Endothelial cell of umbilical vein (primary cell): ENCODE results near the gene GPS1.

ENCODE experiments used
- EZH2 ChIP-seq: IDR thresholded peaks from 2 replicates; pipeline ENCODE4 v1.6.1; 2012; ENCODE audit warnings: borderline replicate concordance, low read depth, mild to moderate bottlenecking, moderate library complexity, low read length, inconsistent platforms; ENCODE audit not compliant: severe bottlenecking
- JUN ChIP-seq: IDR thresholded peaks from 2 replicates; pipeline ENCODE4 v1.6.1; 2011; ENCODE audit warnings: borderline replicate concordance, low read depth; ENCODE audit not compliant: insufficient read length, insufficient read depth
- POLR2A ChIP-seq: IDR thresholded peaks from 2 replicates; pipeline ENCODE4 v1.6.1; 2012; ENCODE audit warnings: low read depth, mild to moderate bottlenecking, control low read depth, low read length
- POLR2AphosphoS5 ChIP-seq: IDR thresholded peaks from 2 replicates; pipeline ENCODE4 v1.6.1; 2012; ENCODE audit warnings: low read depth, mild to moderate bottlenecking, control low read depth, low read length, moderate library complexity; ENCODE audit not compliant: insufficient read depth
- TF ChIP-seq, protein P1 (sequence below), 2 donors: IDR thresholded peaks; 1 replicate in 1 of 2; 2 replicates in 1 of 2; pipeline ENCODE4 v1.5.1; 2011; ENCODE audit warnings: low read length in 2 of 2, mild to moderate bottlenecking in 2 of 2, moderate library complexity in 2 of 2, control low read depth in 1 of 2, inconsistent platforms in 1 of 2, low read depth in 1 of 2; ENCODE audit not compliant: insufficient read depth in 1 of 2; ENCODE audit errors: extremely low read depth in 1 of 2
- TF ChIP-seq, protein P2 (sequence below): IDR thresholded peaks from 2 replicates; pipeline ENCODE4 v1.6.1; 2011; ENCODE audit not compliant: insufficient read depth, insufficient read length

GRCh38 chr17:82098169-82098938, 46.7 kb downstream of the GPS1 start, which contains the start of gene FASN:
- TF ChIP-seq POLR2AphosphoS5: peak; percentile 87
- TF ChIP-seq, protein P1, sequence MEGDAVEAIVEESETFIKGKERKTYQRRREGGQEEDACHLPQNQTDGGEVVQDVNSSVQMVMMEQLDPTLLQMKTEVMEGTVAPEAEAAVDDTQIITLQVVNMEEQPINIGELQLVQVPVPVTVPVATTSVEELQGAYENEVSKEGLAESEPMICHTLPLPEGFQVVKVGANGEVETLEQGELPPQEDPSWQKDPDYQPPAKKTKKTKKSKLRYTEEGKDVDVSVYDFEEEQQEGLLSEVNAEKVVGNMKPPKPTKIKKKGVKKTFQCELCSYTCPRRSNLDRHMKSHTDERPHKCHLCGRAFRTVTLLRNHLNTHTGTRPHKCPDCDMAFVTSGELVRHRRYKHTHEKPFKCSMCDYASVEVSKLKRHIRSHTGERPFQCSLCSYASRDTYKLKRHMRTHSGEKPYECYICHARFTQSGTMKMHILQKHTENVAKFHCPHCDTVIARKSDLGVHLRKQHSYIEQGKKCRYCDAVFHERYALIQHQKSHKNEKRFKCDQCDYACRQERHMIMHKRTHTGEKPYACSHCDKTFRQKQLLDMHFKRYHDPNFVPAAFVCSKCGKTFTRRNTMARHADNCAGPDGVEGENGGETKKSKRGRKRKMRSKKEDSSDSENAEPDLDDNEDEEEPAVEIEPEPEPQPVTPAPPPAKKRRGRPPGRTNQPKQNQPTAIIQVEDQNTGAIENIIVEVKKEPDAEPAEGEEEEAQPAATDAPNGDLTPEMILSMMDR (IDR thresholded peaks at IDR 0.05; ENCODE audit: extremely low read depth in 1 of 2, insufficient read depth in 1 of 2, low read depth in 1 of 2, low read length in 2 of 2): peak; percentile 25 to 56
- peak; percentile 87 for TF ChIP-seq POLR2A
- no peak for TF ChIP-seq EZH2
- TF ChIP-seq, protein P2, sequence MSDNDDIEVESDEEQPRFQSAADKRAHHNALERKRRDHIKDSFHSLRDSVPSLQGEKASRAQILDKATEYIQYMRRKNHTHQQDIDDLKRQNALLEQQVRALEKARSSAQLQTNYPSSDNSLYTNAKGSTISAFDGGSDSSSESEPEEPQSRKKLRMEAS: peak; percentile 47
- no peak for TF ChIP-seq JUN
